ENCODE data around the gene ZBTB8A. TPM values are rescaled to one million over a fixed set of nuclear protein-coding genes. Genes with fewer than 3 reads are reported as not detected.

The ZBTB8A gene
- total and polyA plus RNA-seq, 10 of the 15 experiments (the other 5 are each of a cell fraction or from before 2014, with no cell fraction given) = 0.48 to 4.7 (median 2.4) TPM

GRCh38 chr1:32501865-32502264 is 37.4 kb upstream of the ZBTB8A start:
- in situ Hi-C loops (cut with MboI) = no loop called here
- Histone ChIP-seq H3K27ac (ENCODE audit: control insufficient read depth, insufficient read depth) (no peak overlapping the region), H3K4me2 (ENCODE audit: control insufficient read depth, insufficient read depth) (no peak overlapping the region), H3K36me3 (ENCODE audit: control insufficient read depth in 2 of 2, insufficient read depth in 2 of 2, low read length in 1 of 2) (no peaks in the 10 kb centered on the region), H3K9ac (ENCODE audit: control insufficient read depth, insufficient read depth, low read length) (no peak overlapping the region), H4K20me1 (ENCODE audit: control insufficient read depth, insufficient read depth) (no peaks in the 10 kb centered on the region), H3K27me3 (replicated peaks in 1 of 2; ENCODE audit: control insufficient read depth in 2 of 2, insufficient read depth in 2 of 2, low read length in 1 of 2) (no peaks in the 10 kb centered on the region), H3K9me3 (replicated peaks; ENCODE audit: control insufficient read depth, insufficient read depth, low read length) (no peaks in the 10 kb centered on the region), H2AFZ (ENCODE audit: control insufficient read depth, low read depth, low read length) (no peak overlapping the region), H3K4me1 (ENCODE audit: control insufficient read depth, insufficient read depth, low read length) (no peaks in the 10 kb centered on the region; the same call in 1 of the 2 replicates), H3K79me2 (ENCODE audit: control insufficient read depth, insufficient read depth, low read length) (no peaks in the 10 kb centered on the region), H3K4me3 (no peak overlapping the region)
- BruUV-seq (replicated peaks) = no TSS peak
- ChIA-PET CTCF (interaction anchor here (0.6 to 1.2 kb wide), 2 partner anchors 17 to 368 kb away, joined by 3 to 4 read pairs; no protein-coding TSS in a partner anchor), RAD21 (ENCODE audit: unreplicated experiment) (interaction anchor here (0.7 kb wide), 1 partner anchor 271 kb away, joined by 3 read pairs; no protein-coding TSS in a partner anchor), SMC1A (ENCODE audit: uncharacterized antibody, unreplicated experiment) (no interaction called here), POLR2A (interaction anchor here (0.6 kb wide), 1 partner anchor 9 kb away, joined by 4 read pairs; no protein-coding TSS in a partner anchor)
- no peak for DNase-seq (ENCODE audit: low read depth, low spot score)
- no peak for ATAC-seq
- intact Hi-C loops (cut with micrococcal nuclease; ENCODE audit: unreplicated experiment) = no loop called here
- over 99% methylated on average over 9 of the region's 9 CpGs for WGBS (ENCODE audit: insufficient coverage, insufficient replicate concordance, low lambda C conversion rate, missing lambda C conversion rate)
- no peak for FAIRE-seq
- no peak for TF ChIP-seq TCF12 (IDR thresholded peaks at IDR 0.05; ENCODE audit: low read depth, low read length)
- TF ChIP-seq ZBTB33 (IDR thresholded peaks at IDR 0.05) = no peak
- no peak for TF ChIP-seq ETV6 (conservative IDR thresholded peaks at IDR 0.05 in 1 of 2, IDR thresholded peaks at IDR 0.05 in 1 of 2; ENCODE audit: borderline replicate concordance in 1 of 2, low read depth in 1 of 2)
- TF ChIP-seq KAT2A (conservative IDR thresholded peaks at IDR 0.05; ENCODE audit: control insufficient read depth, low read depth, low read length) = no peak
- TF ChIP-seq ZNF24 (IDR thresholded peaks at IDR 0.05) = no peak
- TF ChIP-seq CEBPZ (IDR thresholded peaks at IDR 0.05; ENCODE audit: low read depth, low read length) = no peak
- TF ChIP-seq NR2F1 (conservative IDR thresholded peaks at IDR 0.05) = no peak
